Measurements from ENCODE around the gene AQP12A.

Gene AQP12A

GRCh38 chr2:240717681-240718581 lies 26.3 kb downstream of the AQP12A start:
- no peak for TF ChIP-seq CTCF (conservative IDR thresholded peaks at IDR 0.05; ENCODE audit: low read depth, low read length)
- H3K4me3 ChIP-seq (ENCODE audit: low read length): no peak overlapping the region
- DNase-seq (ENCODE audit: low read depth): no peak

GRCh38 chr2:240718896-240719490 lies 27.3 kb downstream of the AQP12A start:
- no peak for DNase-seq (ENCODE audit: low read depth)
- no peak for TF ChIP-seq CTCF (conservative IDR thresholded peaks at IDR 0.05; ENCODE audit: low read depth, low read length)
- no peak overlapping the region for H3K4me3 ChIP-seq (ENCODE audit: low read length)

- DNase-seq (ENCODE audit: low read depth): no peak
- no peak for TF ChIP-seq CTCF (conservative IDR thresholded peaks at IDR 0.05; ENCODE audit: low read depth, low read length)
- no peak overlapping the region for H3K4me3 ChIP-seq (ENCODE audit: low read length)
Observed at GRCh38 chr2:240719676-240720545, 28.2 kb downstream of the AQP12A start.

- H3K4me3 ChIP-seq (ENCODE audit: low read length): no peak overlapping the region
- no peak for DNase-seq (ENCODE audit: low read depth)
- no peak for TF ChIP-seq CTCF (conservative IDR thresholded peaks at IDR 0.05; ENCODE audit: low read depth, low read length)
Observed at GRCh38 chr2:240720686-240721595, 29.3 kb downstream of the AQP12A start.

- DNase-seq (ENCODE audit: low read depth): no peak
- no peak for TF ChIP-seq CTCF (conservative IDR thresholded peaks at IDR 0.05; ENCODE audit: low read depth, low read length)
- H3K4me3 ChIP-seq (ENCODE audit: low read length): no peak overlapping the region
Observed at GRCh38 chr2:240721596-240722180, 30.0 kb downstream of the AQP12A start.

GRCh38 chr2:240722376-240722775 lies 30.7 kb downstream of the AQP12A start:
- no peak for TF ChIP-seq CTCF (conservative IDR thresholded peaks at IDR 0.05; ENCODE audit: low read depth, low read length)
- no peak for DNase-seq (ENCODE audit: low read depth)
- no peak overlapping the region for H3K4me3 ChIP-seq (ENCODE audit: low read length)
